Right lobe of liver (tissue), 4 donors: Measurements from ENCODE around the gene TMEM138.

Source experiments
- POLR2A ChIP-seq: fragments of 450-650 bp; IDR thresholded peaks from one replicate; pipeline ENCODE4 v1.6.1; 2017; ENCODE audit warnings: antibody characterized with exemption, mild to moderate bottlenecking
- TF ChIP-seq, protein P1 (sequence below), 4 donors: fragments of 200-600 bp in 3 of 4; fragments of 450-650 bp in 1 of 4; IDR thresholded peaks; one replicate each; pipeline versions ENCODE4 v1.5.1 to v1.8.0; 2016 to 2022; ENCODE audit warnings: antibody characterized with exemption in 4 of 4, mild to moderate bottlenecking in 2 of 4
- donor health status: DM: no; HTN: no; CAD: no.
- donor health status: DM: no; HTN: no; CAD: no.
- donor health status: DM: no; HTN: yes; CAD: no.

DNA sequence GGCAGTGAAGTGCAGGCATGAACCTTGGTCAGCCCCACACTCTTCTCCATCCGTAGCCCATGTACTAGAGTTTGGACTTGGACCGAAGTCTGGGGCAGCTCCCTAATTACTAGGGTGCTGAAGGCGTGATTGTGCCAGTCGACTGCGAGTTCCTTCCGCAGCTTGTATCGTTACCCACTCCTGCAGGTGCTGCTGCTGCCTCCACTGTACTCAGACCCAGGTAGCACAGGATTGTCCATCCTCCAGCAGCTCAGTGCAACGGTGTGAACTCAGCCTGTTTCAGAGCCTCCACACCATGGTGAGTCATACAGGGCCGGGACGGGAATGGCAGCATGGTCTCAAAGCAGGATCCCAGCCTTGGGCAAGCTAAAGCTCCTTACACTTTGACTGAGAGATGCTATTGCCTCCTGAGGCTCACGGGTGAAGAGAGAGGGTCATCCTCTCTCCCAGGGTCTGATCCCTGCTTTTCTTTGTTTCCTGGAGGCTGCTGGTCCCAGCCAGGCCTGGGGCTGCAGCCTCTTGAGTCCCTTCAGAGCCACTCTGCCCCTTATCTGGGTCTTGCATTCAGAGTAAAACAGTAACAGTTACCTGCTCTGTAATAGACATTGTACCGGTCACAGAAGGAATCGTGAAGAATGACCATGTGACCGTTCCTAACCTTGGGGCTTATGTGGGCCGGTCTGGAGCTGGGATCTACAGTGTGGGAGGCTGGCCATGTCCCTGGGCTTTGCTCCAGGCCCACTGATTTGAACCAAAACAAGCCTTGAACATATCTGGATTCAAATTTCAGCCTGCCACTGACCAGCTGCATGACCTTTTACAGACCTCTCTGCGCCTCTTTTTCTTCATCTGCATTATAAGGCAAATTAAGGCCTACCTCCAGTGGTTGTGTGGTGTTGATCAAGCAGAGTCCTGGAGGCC, 27.5 kb upstream of the TMEM138 start:
- peak; percentile 41 for TF ChIP-seq POLR2A
- TF ChIP-seq, protein P1, sequence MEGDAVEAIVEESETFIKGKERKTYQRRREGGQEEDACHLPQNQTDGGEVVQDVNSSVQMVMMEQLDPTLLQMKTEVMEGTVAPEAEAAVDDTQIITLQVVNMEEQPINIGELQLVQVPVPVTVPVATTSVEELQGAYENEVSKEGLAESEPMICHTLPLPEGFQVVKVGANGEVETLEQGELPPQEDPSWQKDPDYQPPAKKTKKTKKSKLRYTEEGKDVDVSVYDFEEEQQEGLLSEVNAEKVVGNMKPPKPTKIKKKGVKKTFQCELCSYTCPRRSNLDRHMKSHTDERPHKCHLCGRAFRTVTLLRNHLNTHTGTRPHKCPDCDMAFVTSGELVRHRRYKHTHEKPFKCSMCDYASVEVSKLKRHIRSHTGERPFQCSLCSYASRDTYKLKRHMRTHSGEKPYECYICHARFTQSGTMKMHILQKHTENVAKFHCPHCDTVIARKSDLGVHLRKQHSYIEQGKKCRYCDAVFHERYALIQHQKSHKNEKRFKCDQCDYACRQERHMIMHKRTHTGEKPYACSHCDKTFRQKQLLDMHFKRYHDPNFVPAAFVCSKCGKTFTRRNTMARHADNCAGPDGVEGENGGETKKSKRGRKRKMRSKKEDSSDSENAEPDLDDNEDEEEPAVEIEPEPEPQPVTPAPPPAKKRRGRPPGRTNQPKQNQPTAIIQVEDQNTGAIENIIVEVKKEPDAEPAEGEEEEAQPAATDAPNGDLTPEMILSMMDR (IDR thresholded peaks at IDR 0.05) = no peak
